ENCODE measurements around the gene SKIL.

GRCh38 chr3:170441412-170441811 is 83.9 kb downstream of the SKIL start:
- TF ChIP-seq SP1 (IDR thresholded peaks at IDR 0.05; ENCODE audit: low read depth) (no peak), YY1 (IDR thresholded peaks at IDR 0.05; ENCODE audit: extremely low read depth, insufficient replicate concordance, low read depth, low read length) (no peak), POLR2AphosphoS5 (IDR thresholded peaks at IDR 0.05; ENCODE audit: low read depth, low read length) (no peak), CTCF (IDR thresholded peaks at IDR 0.05 in 2 of 3, conservative IDR thresholded peaks at IDR 0.05 in 1 of 3; ENCODE audit: borderline replicate concordance in 1 of 3, insufficient read depth in 1 of 3, low read depth in 2 of 3, low read length in 2 of 3) (no peak), ELF1 (IDR thresholded peaks at IDR 0.05; ENCODE audit: borderline replicate concordance, low read depth) (no peak), POLR2A (IDR thresholded peaks at IDR 0.05; ENCODE audit: borderline replicate concordance, extremely low read depth, insufficient read depth, insufficient read length) (no peak), EZH2phosphoT487 (IDR thresholded peaks at IDR 0.05; ENCODE audit: borderline replicate concordance) (no peak), ZFX (IDR thresholded peaks at IDR 0.05) (no peak), JUND (IDR thresholded peaks at IDR 0.05) (no peak), FOSL1 (IDR thresholded peaks at IDR 0.05; ENCODE audit: low read depth) (no peak)
